GM12878 (cell line): ENCODE results near the gene AP3D1. TPM values are rescaled to one million over a fixed set of nuclear protein-coding genes. Genes with fewer than 3 reads are reported as not detected.

Source experiments
- ASH2L ChIP-seq: fragments of 300-600, 200-600 bp; sonication (generic); IDR thresholded peaks from 2 replicates; pipeline ENCODE4 v1.6.1; 2017; ENCODE audit warnings: low read depth, mild to moderate bottlenecking, borderline replicate concordance
- BHLHE40 ChIP-seq, 2 experiments: fragments of 450-650 bp in 1 of 2; IDR thresholded peaks; 2 replicates each; pipeline ENCODE4 v1.6.1; 2011 to 2017; ENCODE audit warnings: low read depth in 2 of 2, borderline replicate concordance in 1 of 2, improper control_type of control experiment in 1 of 2, low read length in 1 of 2, mild to moderate bottlenecking in 1 of 2
- CBFB ChIP-seq: IDR thresholded peaks from 2 replicates; pipeline ENCODE4 v1.6.1; 2016; ENCODE audit warnings: antibody characterized with exemption, low read depth
- CREM ChIP-seq: IDR thresholded peaks from 2 replicates; pipeline ENCODE4 v1.6.1; 2014; ENCODE audit warnings: antibody characterized with exemption, low read depth
- EGR1 ChIP-seq, 2 experiments: IDR thresholded peaks; 1 replicate in 1 of 2; 2 replicates in 1 of 2; pipeline ENCODE4 v1.6.1; 2011 to 2012; ENCODE audit warnings: low read depth in 2 of 2, low read length in 2 of 2, borderline replicate concordance in 1 of 2, mild to moderate bottlenecking in 1 of 2, moderate library complexity in 1 of 2
- FOXM1 ChIP-seq: IDR thresholded peaks from 2 replicates; pipeline ENCODE4 v1.6.1; 2012; ENCODE audit warnings: low read depth, mild to moderate bottlenecking, inconsistent platforms, low read length, moderate library complexity
- GATAD2B ChIP-seq: fragments of 450-650 bp; conservative IDR thresholded peaks from 2 replicates; pipeline ENCODE4 v1.6.1; 2017; ENCODE audit warnings: low read depth, mild to moderate bottlenecking, moderate library complexity
- HDAC2 ChIP-seq: fragments of 200-600 bp; sonication (generic); IDR thresholded peaks from 2 replicates; pipeline ENCODE4 v1.6.1; 2017
- HDGF ChIP-seq: fragments of 450-650 bp; IDR thresholded peaks from 2 replicates; pipeline ENCODE4 v1.6.1; 2016; ENCODE audit warnings: antibody characterized with exemption
- KDM1A ChIP-seq: fragments of 200-600 bp; sonication (generic); IDR thresholded peaks from 2 replicates; pipeline ENCODE4 v1.6.1; 2016; ENCODE audit warnings: borderline replicate concordance
- KLF5 ChIP-seq: fragments of 450-650 bp; IDR thresholded peaks from 2 replicates; pipeline ENCODE4 v1.6.1; 2014; ENCODE audit warnings: mild to moderate bottlenecking; ENCODE audit not compliant: partially characterized antibody
- MTA2 ChIP-seq: fragments of 450-650 bp; IDR thresholded peaks from 2 replicates; pipeline ENCODE4 v1.6.1; 2016; ENCODE audit warnings: low read depth, mild to moderate bottlenecking, moderate library complexity
- MYC ChIP-seq: IDR thresholded peaks from 2 replicates; pipeline ENCODE4 v1.6.1; 2011; ENCODE audit warnings: mild to moderate bottlenecking, low read length, moderate library complexity, inconsistent platforms; ENCODE audit not compliant: insufficient read depth, insufficient replicate concordance, insufficient read length, severe bottlenecking
- NFIC ChIP-seq: IDR thresholded peaks from 2 replicates; pipeline ENCODE4 v1.6.1; 2012; ENCODE audit warnings: low read depth, mild to moderate bottlenecking, inconsistent platforms, low read length, moderate library complexity
- NFYB ChIP-seq: IDR thresholded peaks from 2 replicates; pipeline ENCODE4 v1.6.1; 2011; ENCODE audit warnings: low read depth, mild to moderate bottlenecking, low read length, improper control_type of control experiment, moderate library complexity; ENCODE audit not compliant: insufficient read depth
- PAX8 ChIP-seq: fragments of 450-650 bp; IDR thresholded peaks from 2 replicates; pipeline ENCODE4 v1.6.1; 2017; ENCODE audit warnings: mild to moderate bottlenecking, moderate library complexity
- RAD51 ChIP-seq: fragments of 450-650 bp; IDR thresholded peaks from 2 replicates; pipeline ENCODE4 v1.6.1; 2016; ENCODE audit warnings: moderate library complexity, mild to moderate bottlenecking, inconsistent platforms
- RB1 ChIP-seq: fragments of 450-650 bp; formaldehyde crosslinking; IDR thresholded peaks from 2 replicates; pipeline ENCODE4 v1.6.1; 2017; ENCODE audit warnings: mild to moderate bottlenecking, borderline replicate concordance
- RELA ChIP-seq: fragments of 450-650 bp; IDR thresholded peaks from 2 replicates; pipeline ENCODE4 v1.8.0; 2014; ENCODE audit warnings: borderline replicate concordance; ENCODE audit not compliant: partially characterized antibody
- SKIL ChIP-seq: fragments of 450-650 bp; IDR thresholded peaks from 2 replicates; pipeline ENCODE4 v1.6.1; 2017; ENCODE audit warnings: mild to moderate bottlenecking, low read depth, inconsistent platforms; ENCODE audit not compliant: poor library complexity, severe bottlenecking
- SMC3 ChIP-seq: IDR thresholded peaks from 2 replicates; pipeline ENCODE4 v1.6.1; 2011; ENCODE audit warnings: low read length, improper control_type of control experiment, borderline replicate concordance
- STAT3 ChIP-seq: IDR thresholded peaks from 2 replicates; pipeline ENCODE4 v1.6.1; 2011; ENCODE audit warnings: low read depth, low read length, improper control_type of control experiment
- TCF3 ChIP-seq: IDR thresholded peaks from 2 replicates; pipeline ENCODE4 v1.6.1; 2012; ENCODE audit warnings: low read depth, mild to moderate bottlenecking, low read length, borderline replicate concordance; ENCODE audit not compliant: insufficient read depth
- ZBTB33 ChIP-seq: fragments of 450-650 bp; IDR thresholded peaks from 2 replicates; pipeline ENCODE4 v1.6.1; 2017; ENCODE audit warnings: mild to moderate bottlenecking
- ZNF24 ChIP-seq: fragments of 450-650 bp; IDR thresholded peaks from 2 replicates; pipeline ENCODE4 v1.6.1; 2017; ENCODE audit warnings: antibody characterized with exemption, mild to moderate bottlenecking
- ZNF274 ChIP-seq: IDR thresholded peaks from one replicate; pipeline ENCODE4 v1.8.0; 2011; ENCODE audit not compliant: insufficient read length, insufficient read depth
- ZNF384 ChIP-seq: IDR thresholded peaks from 2 replicates; pipeline ENCODE4 v1.6.1; 2012; ENCODE audit warnings: low read depth, mild to moderate bottlenecking, low read length, improper control_type of control experiment, borderline replicate concordance
- ZSCAN29 ChIP-seq: fragments of 450-650 bp; IDR thresholded peaks from 2 replicates; pipeline ENCODE4 v1.6.1; 2017; ENCODE audit warnings: mild to moderate bottlenecking, moderate library complexity
- polyA plus RNA-seq, 11 experiments: library from polyadenylated mRNA; depleted of rRNA in 4 of 11; unstranded in 6 of 11; stranded (reverse) in 5 of 11; fragments of >200 nt; fragmentation: Nextera tagmentation in 4 of 11; fragmentation: Illumina TruSeq in 1 of 11; extraction: Ambion mirVana in 4 of 11; extraction: Trizol in 1 of 11; gene quantifications; 1 replicate in 1 of 11; 2 replicates in 10 of 11; pipeline versions ENCODE4 v1.2.1 to v1.2.3, GENCODE V29; 2011 to 2016; ENCODE audit warnings: inconsistent platforms in 2 of 11, missing spikeins in 2 of 11, low read depth in 1 of 11
- total RNA-seq, 4 experiments: library from RNA; depleted of rRNA in 3 of 4; stranded (reverse); fragments of >200 nt in 3 of 4; fragmentation: Illumina TruSeq in 1 of 4; extraction: Trizol in 1 of 4; gene quantifications; 2 replicates each; pipeline versions ENCODE4 v1.2.1 to v1.2.3, GENCODE V29; 2013 to 2021

The AP3D1 gene
- total and polyA plus RNA-seq, 10 of the 15 experiments (the other 5 are each of a cell fraction or from before 2014, with no cell fraction given): 1.5 to 108 (median 59.1) TPM

- TF ChIP-seq ZBTB33 (no peak), ZNF384 (no peak), EGR1 (IDR thresholded peaks at IDR 0.05; ENCODE audit: borderline replicate concordance in 1 of 2, low read depth in 2 of 2, low read length in 2 of 2) (0 out of 3 replicates have a peak, but pooled peaks of 1 of the 2 experiments have one; percentile 4), NFYB (peak; percentile 73; the same call in 1 of the 2 replicates), ZNF274 (no peak), HDAC2 (no peak), SMC3 (peak; percentile 33; the same call in 1 of the 2 replicates), MTA2 (0 out of 2 replicates have a peak, but pooled peaks have one; percentile 10), MYC (no peak), PAX8 (no peak), NFIC (no peak), HDGF (peak; percentile 39), RB1 (no peak; the same call in none of the 2 replicates), RAD51 (no peak), STAT3 (no peak), GATAD2B (no peak; the same call in 1 of the 2 replicates), SKIL (no peak), ASH2L (no peak), ZSCAN29 (no peak), RELA (no peak), TCF3 (no peak), CBFB (0 out of 2 replicates have a peak, but pooled peaks have one; percentile 24), BHLHE40 (IDR thresholded peaks at IDR 0.05; ENCODE audit: borderline replicate concordance in 1 of 2, low read depth in 2 of 2, low read length in 1 of 2) (no peak), FOXM1 (no peak), KDM1A (no peak), ZNF24 (no peak), CREM (peak; percentile 86), KLF5 (peak; percentile 81)
Observed at GRCh38 chr19:2061495-2062388, 89.6 kb downstream of the AP3D1 start (continued).
